Activated gamma-delta T cell treated with anti-CD3 and anti-CD28 coated beads, Interleukin-2, amount 50 U/mL, for 16 hours (primary cell): ENCODE data around the gene SLC22A16.
"Not testable (repeated sequence)": the region's sequence is repeated elsewhere in the genome, so short reads cannot be mapped to it uniquely, and the experiment has no call there.

Experiments used
- DNase-seq: peaks from one replicate; pipeline ENCODE4 v3.0.0-alpha.2; 2020; ENCODE audit warnings: low read depth

SLC22A16 gene

GRCh38 chr6:110476046-110476849 lies at the start of gene SLC22A16:
SLC22A16 (minus strand) TSS chr6:110476613; CDS start chr6:110476574, 39 bp downstream.
- DNase-seq, result no peak

- no peak for DNase-seq
Observed at GRCh38 chr6:110525001-110525400, 48.6 kb upstream of the SLC22A16 start.

GRCh38 chr6:110524305-110524704 lies 47.9 kb upstream of the SLC22A16 start:
- DNase-seq, result no peak

- DNase-seq, result no peak
Observed at GRCh38 chr6:110523451-110524021, 47.1 kb upstream of the SLC22A16 start.

GRCh38 chr6:110522427-110522826 lies 46.0 kb upstream of the SLC22A16 start:
- no peak for DNase-seq

GRCh38 chr6:110520992-110521543 lies 44.7 kb upstream of the SLC22A16 start:
- DNase-seq, result no peak

- no peak for DNase-seq
Observed at GRCh38 chr6:110520209-110520965, 44.0 kb upstream of the SLC22A16 start.

GRCh38 chr6:110517601-110518281 lies 41.3 kb upstream of the SLC22A16 start:
- no peak for DNase-seq

GRCh38 chr6:110517034-110517433 lies 40.6 kb upstream of the SLC22A16 start:
- DNase-seq, result no peak

- no peak for DNase-seq
Observed at GRCh38 chr6:110514818-110515217, 38.4 kb upstream of the SLC22A16 start.

GRCh38 chr6:110512991-110513390 lies 36.6 kb upstream of the SLC22A16 start:
- no peak for DNase-seq

- not testable (repeated sequence) for DNase-seq
Observed at GRCh38 chr6:110512549-110512948, 36.1 kb upstream of the SLC22A16 start.

- DNase-seq, result no peak
Observed at GRCh38 chr6:110511401-110511800, 35.0 kb upstream of the SLC22A16 start.

GRCh38 chr6:110509617-110510241 lies 33.3 kb upstream of the SLC22A16 start:
- DNase-seq, result no peak

GRCh38 chr6:110504891-110505290 lies 28.5 kb upstream of the SLC22A16 start:
- DNase-seq, result not testable (repeated sequence)

GRCh38 chr6:110495949-110496348 lies 19.5 kb upstream of the SLC22A16 start:
- no peak for DNase-seq

GRCh38 chr6:110493253-110493800 lies 16.9 kb upstream of the SLC22A16 start:
- no peak for DNase-seq

GRCh38 chr6:110492584-110492983 lies 16.2 kb upstream of the SLC22A16 start:
- DNase-seq, result no peak

- no peak for DNase-seq
Observed at GRCh38 chr6:110491644-110492317, 15.4 kb upstream of the SLC22A16 start.

- DNase-seq, result no peak
Observed at GRCh38 chr6:110491299-110491643, 14.9 kb upstream of the SLC22A16 start.

- no peak for DNase-seq
Observed at GRCh38 chr6:110490110-110490509, 13.7 kb upstream of the SLC22A16 start.
